Activated CD4-positive, alpha-beta T cell treated with anti-CD3 and anti-CD28 coated beads for 36 hours (primary cell): ENCODE measurements around the gene NAA15. TPM values are rescaled to one million over a fixed set of nuclear protein-coding genes. Genes with fewer than 3 reads are reported as not detected.

Experiments
- ATAC-seq: fragments of 200-7000 bp; cut with Tn5 transposase; one replicate; pipeline ENCODE4 v1.10.0; 2021; ENCODE audit warnings: mild to moderate bottlenecking, moderate library complexity
- CTCF ChIA-PET: fragments of 350-600 bp; sonication (Branson Sonifier 250); formaldehyde crosslinking; loops from one replicate; lab custom pipeline; 2021; ENCODE audit warnings: antibody characterized with exemption; lab: Charles Lee
- POLR2A ChIA-PET: fragments of 350-600 bp; sonication (Branson Sonifier 250); formaldehyde crosslinking; loops from one replicate; lab custom pipeline; 2021; ENCODE audit warnings: antibody characterized with exemption, inconsistent platforms; lab: Charles Lee
- DNase-seq: peaks from one replicate; pipeline ENCODE4 v3.0.0-alpha.2; 2020
- H3K27ac Mint-ChIP-seq: one replicate; pipeline ENCODE4 v1.8.0; 2021; ENCODE audit warnings: mixed read lengths
- H3K27me3 Mint-ChIP-seq: one replicate; pipeline ENCODE4 v1.8.0; 2021; ENCODE audit warnings: mixed read lengths
- H3K36me3 Mint-ChIP-seq: one replicate; pipeline ENCODE4 v1.8.0; 2021; ENCODE audit warnings: low read depth, mixed read lengths
- H3K4me1 Mint-ChIP-seq: one replicate; pipeline ENCODE4 v1.8.0; 2021; ENCODE audit warnings: mixed read lengths
- H3K4me3 Mint-ChIP-seq: one replicate; pipeline ENCODE4 v1.8.0; 2021; ENCODE audit warnings: mild to moderate bottlenecking, moderate library complexity, mixed read lengths
- H3K9me3 Mint-ChIP-seq: one replicate; pipeline ENCODE4 v1.8.0; 2021; ENCODE audit warnings: low read depth, mixed read lengths
- intact Hi-C, 2 experiments: fragments of 100-400 bp; cut with DNase I in 1 of 2; cut with micrococcal nuclease in 1 of 2; formaldehyde crosslinking; loops; one replicate each; pipeline versions ENCODE4 v1.14.2 to v1.15.1; 2022 to 2024; cut with DNase I, micrococcal nuclease
- total RNA-seq, 2 experiments: library from RNA; stranded (reverse); gene quantifications; one replicate each; pipeline ENCODE4 v1.2.3, GENCODE V29; 2021

The NAA15 gene
- total RNA-seq, 2 experiments from 2014 or later = 64.3 to 113 TPM

DNA sequence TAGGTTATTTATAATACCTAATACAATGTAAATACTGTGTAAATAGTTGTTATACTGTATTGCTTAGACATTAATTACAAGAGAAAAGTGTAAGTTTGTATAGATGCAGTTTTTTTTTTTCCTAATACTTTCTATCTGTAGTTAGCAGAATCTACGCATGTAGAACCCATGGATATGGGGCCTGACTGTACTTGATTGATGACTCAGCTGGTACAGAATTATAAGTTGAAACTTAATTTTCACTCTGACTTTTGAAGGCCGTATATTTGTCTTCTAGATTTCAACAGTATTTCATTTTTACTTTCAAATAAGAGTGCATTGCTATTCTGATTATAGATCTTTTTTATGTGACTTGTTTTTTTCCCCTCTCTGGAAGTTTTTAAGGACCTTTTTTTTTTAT is 31.7 kb downstream of the NAA15 start:
- peaks cover 42% of the 10 kb centered on the region for H3K36me3 Mint-ChIP-seq
- no peak overlapping the region for H3K4me3 Mint-ChIP-seq
- peaks cover 44% of the 10 kb centered on the region for H3K4me1 Mint-ChIP-seq
- peak; percentile 86 for ATAC-seq
- POLR2A ChIA-PET = interaction anchor here (0.7 kb wide), 2 partner anchors 10 to 85 kb away, joined by 4 to 6 read pairs; no protein-coding TSS in a partner anchor
- no peak for DNase-seq
- H3K27me3 Mint-ChIP-seq = no peaks in the 10 kb centered on the region
- no peaks in the 10 kb centered on the region for H3K9me3 Mint-ChIP-seq
- intact Hi-C loops = loop anchor here in 1 of 2 experiments (2.0 kb wide), 1 partner anchor 66 kb away; no protein-coding TSS in a partner anchor
- peak overlapping the region; percentile 42 for H3K27ac Mint-ChIP-seq
- CTCF ChIA-PET = interaction anchor here (0.6 to 1.5 kb wide), 6 partner anchors 11 to 35 kb away, joined by 3 to 7 read pairs (median 3); partner anchors contain the start of gene NAA15

- no peaks in the 10 kb centered on the region for H3K9me3 Mint-ChIP-seq
- CTCF ChIA-PET = interaction anchor here (0.6 to 0.7 kb wide), 3 partner anchors 201 to 1820 kb away, joined by 3 read pairs; no protein-coding TSS in a partner anchor
- no peak overlapping the region for H3K27ac Mint-ChIP-seq
These were observed 36.3 kb downstream of the NAA15 start for GRCh38 chr4:139337612-139338011.

DNA sequence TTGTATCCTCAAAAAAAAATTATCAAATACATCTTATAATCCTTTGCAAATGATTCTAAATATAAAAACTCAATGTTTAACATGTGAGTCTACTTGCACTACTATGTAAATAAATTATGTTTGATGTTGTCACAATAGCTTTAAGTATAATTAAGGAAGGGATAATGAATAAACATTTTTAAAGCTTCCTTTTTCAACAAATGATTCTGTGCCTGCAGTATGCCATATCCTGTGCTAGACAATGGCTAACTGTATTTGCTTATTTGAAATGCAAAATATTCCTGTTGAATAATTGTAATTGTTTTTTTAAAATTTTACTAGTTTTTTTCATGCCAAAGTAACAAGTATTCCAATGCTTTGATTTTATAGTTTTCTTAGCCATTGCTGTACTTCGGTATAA is 60.0 kb downstream of the NAA15 start:
- no peak overlapping the region for H3K4me3 Mint-ChIP-seq
- no peak overlapping the region for H3K27ac Mint-ChIP-seq
- no peak for DNase-seq
- CTCF ChIA-PET = interaction anchor here (0.6 to 1.2 kb wide), 3 partner anchors 9 to 261 kb away, joined by 3 to 4 read pairs (median 3); no protein-coding TSS in a partner anchor
- peaks cover 45% of the 10 kb centered on the region for H3K36me3 Mint-ChIP-seq
- no peaks in the 10 kb centered on the region for H3K4me1 Mint-ChIP-seq
- no peak for ATAC-seq
- intact Hi-C loops = no loop called here
- POLR2A ChIA-PET = no interaction called here
- no peaks in the 10 kb centered on the region for H3K9me3 Mint-ChIP-seq
- H3K27me3 Mint-ChIP-seq = no peaks in the 10 kb centered on the region

More at GRCh38 chr4:139337612-139338011, 36.3 kb downstream of the NAA15 start:
- Mint-ChIP-seq H3K36me3 (peaks cover 41% of the 10 kb centered on the region), H3K4me3 (no peak overlapping the region), H3K4me1 (peaks cover 17% of the 10 kb centered on the region), H3K27me3 (no peaks in the 10 kb centered on the region)
- no peak for DNase-seq
- intact Hi-C loops = loop anchor here in 1 of 2 experiments (5.0 kb wide), 1 partner anchor 35 kb away; the partner anchor contains the start of genes NAA15 and NDUFC1
- ATAC-seq = no peak
- POLR2A ChIA-PET = no interaction called here

DNA sequence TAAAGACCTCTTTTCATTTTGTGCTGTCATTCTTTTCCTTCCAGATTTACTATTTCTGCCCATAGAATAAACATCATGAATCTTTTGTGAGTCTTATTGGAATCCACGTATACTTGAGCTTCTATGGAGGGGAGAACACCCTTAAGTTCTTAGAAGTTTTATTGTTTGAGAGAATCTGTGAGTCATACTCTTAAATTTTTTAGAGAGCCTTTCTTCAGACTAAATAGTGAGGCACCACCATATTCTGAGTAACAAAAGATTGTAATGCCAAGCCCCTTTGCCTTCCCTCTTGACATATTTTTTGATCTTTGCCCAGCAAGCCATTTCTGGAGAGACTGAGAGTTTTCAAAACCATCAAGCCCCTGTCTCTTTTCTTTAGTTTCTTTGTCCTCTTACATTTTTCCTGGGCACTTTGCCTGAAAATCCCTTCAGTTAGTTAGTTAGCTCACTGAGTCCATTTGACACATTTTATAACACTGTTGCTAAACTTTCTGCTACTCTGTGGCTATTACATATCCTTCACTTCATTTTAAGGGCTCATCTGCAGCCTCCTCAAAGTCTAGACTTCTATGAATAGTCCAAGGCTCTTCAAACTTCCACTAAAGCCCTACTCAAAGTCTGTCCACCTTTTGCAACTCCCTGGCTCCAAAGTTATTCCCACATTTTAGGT is 66.3 kb downstream of the NAA15 start:
- ATAC-seq (peak; percentile 47), DNase-seq (no peak)
- intact Hi-C loops = no loop called here
- POLR2A ChIA-PET = no interaction called here
- Mint-ChIP-seq H3K36me3 (peaks cover 54% of the 10 kb centered on the region), H3K9me3 (no peaks in the 10 kb centered on the region), H3K4me3 (no peak overlapping the region), H3K27me3 (no peaks in the 10 kb centered on the region), H3K4me1 (peaks cover 3% of the 10 kb centered on the region), H3K27ac (peak overlapping the region; percentile 43)
- CTCF ChIA-PET = interaction anchor here (0.7 to 1.3 kb wide), 5 partner anchors 9 to 34 kb away, joined by 3 to 4 read pairs (median 3); no protein-coding TSS in a partner anchor

DNA sequence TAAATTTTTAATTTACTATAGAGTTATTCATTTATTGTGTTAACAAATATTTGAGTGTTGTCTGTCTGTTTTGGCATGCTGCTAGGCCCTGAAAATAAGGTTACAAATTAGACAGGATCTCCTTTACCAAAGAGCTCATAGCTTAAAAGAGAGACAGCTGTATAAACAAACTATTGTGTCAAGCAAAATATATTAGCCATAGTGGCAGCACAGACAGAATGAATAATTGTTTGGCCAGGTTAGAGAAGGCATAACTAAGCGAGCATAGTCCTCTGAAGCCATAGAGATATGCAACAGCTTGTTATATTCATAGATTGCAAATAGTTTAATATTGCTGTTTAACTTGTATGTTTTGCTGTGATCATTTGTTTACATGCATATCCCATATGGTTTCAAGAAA is 67.7 kb downstream of the NAA15 start:
- peaks cover 3% of the 10 kb centered on the region for H3K4me1 Mint-ChIP-seq
- DNase-seq (no peak), ATAC-seq (no peak)
- H3K27me3 Mint-ChIP-seq = no peaks in the 10 kb centered on the region
- intact Hi-C loops = no loop called here
- H3K27ac Mint-ChIP-seq = no peak overlapping the region
- ChIA-PET CTCF (no interaction called here), POLR2A (interaction anchor here (0.5 kb wide), 1 partner anchor 68 kb away, joined by 6 read pairs; the partner anchor contains the start of gene NAA15)
- no peaks in the 10 kb centered on the region for H3K9me3 Mint-ChIP-seq
- H3K36me3 Mint-ChIP-seq = peaks cover 52% of the 10 kb centered on the region
- H3K4me3 Mint-ChIP-seq = no peak overlapping the region

GRCh38 chr4:139374251-139374650 is 72.9 kb downstream of the NAA15 start:
- Mint-ChIP-seq H3K27me3 (no peaks in the 10 kb centered on the region), H3K9me3 (no peaks in the 10 kb centered on the region), H3K4me1 (no peaks in the 10 kb centered on the region), H3K27ac (no peak overlapping the region), H3K36me3 (peaks cover 50% of the 10 kb centered on the region), H3K4me3 (no peak overlapping the region)
- intact Hi-C loops = no loop called here
- ChIA-PET POLR2A (no interaction called here), CTCF (no interaction called here)
- no peak for DNase-seq
- ATAC-seq = no peak

- CTCF ChIA-PET = interaction anchor here (0.8 to 1.5 kb wide), 6 partner anchors 11 to 356 kb away, joined by 3 to 5 read pairs (median 4); no protein-coding TSS in a partner anchor
- Mint-ChIP-seq H3K9me3 (no peaks in the 10 kb centered on the region), H3K27ac (no peak overlapping the region), H3K36me3 (peaks cover 27% of the 10 kb centered on the region), H3K4me1 (no peaks in the 10 kb centered on the region), H3K4me3 (no peak overlapping the region), H3K27me3 (no peaks in the 10 kb centered on the region)
- DNase-seq (no peak), ATAC-seq (no peak)
- intact Hi-C loops = no loop called here
- POLR2A ChIA-PET = no interaction called here
These were observed 85.1 kb downstream of the NAA15 start for GRCh38 chr4:139386421-139386820.

DNA sequence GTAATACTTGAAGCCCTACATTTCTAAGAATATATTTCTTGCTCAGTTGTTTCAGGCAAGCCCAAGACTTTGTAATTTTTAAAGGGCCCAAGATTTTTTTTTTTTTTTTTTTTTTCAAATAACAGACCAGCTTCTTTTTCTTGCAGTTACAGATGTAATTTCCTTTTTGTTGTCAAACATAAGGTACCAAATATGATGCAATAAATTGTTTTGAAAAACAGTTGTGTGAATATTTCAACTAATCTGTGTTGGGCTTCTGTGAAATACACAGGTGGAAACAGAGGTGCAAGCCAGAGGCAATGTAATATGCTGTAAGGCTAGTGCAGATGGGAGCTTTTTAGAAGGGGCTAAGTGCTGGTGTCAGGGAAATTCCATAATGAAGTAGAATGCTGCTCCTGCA is 87.8 kb downstream of the NAA15 start:
- DNase-seq = no peak
- H3K4me1 Mint-ChIP-seq = no peaks in the 10 kb centered on the region
- ChIA-PET POLR2A (no interaction called here), CTCF (no interaction called here)
- ATAC-seq = no peak
- H3K9me3 Mint-ChIP-seq = no peaks in the 10 kb centered on the region
- H3K27ac Mint-ChIP-seq = no peak overlapping the region
- H3K27me3 Mint-ChIP-seq = no peaks in the 10 kb centered on the region
- H3K4me3 Mint-ChIP-seq = no peak overlapping the region
- peaks cover 38% of the 10 kb centered on the region for H3K36me3 Mint-ChIP-seq
- intact Hi-C loops = no loop called here

- ChIA-PET CTCF (interaction anchor here (0.9 to 1.1 kb wide), 2 partner anchors 13 to 67 kb away, joined by 3 read pairs; no protein-coding TSS in a partner anchor), POLR2A (no interaction called here)
- ATAC-seq (no peak), DNase-seq (no peak)
- H3K27me3 Mint-ChIP-seq = no peaks in the 10 kb centered on the region
- H3K9me3 Mint-ChIP-seq = no peaks in the 10 kb centered on the region
- H3K36me3 Mint-ChIP-seq = peaks cover 41% of the 10 kb centered on the region
- H3K4me3 Mint-ChIP-seq = no peak overlapping the region
- intact Hi-C loops = no loop called here
- H3K27ac Mint-ChIP-seq = no peak overlapping the region
- H3K4me1 Mint-ChIP-seq = no peaks in the 10 kb centered on the region
These were observed 88.7 kb downstream of the NAA15 start for GRCh38 chr4:139389991-139390390.

DNA sequence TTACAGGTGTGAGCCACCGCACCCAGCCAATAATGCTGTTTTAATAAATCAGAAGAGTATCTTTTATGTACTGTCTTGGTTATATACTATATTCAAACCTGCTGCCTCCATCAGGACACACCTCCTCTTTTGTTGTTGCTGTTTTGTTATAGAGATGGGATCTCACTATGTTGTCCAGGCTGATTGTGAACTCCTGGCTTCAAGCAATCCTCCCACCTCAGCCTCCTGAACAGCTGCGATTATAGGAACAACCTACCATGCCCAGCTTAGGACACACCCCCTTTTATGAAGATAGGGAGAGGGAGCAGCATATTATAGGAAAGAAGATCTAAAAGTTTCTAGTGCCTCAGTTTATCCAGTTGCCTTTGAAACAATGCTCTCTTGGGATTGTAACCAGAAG is 90.4 kb downstream of the NAA15 start:
- Mint-ChIP-seq H3K4me1 (no peaks in the 10 kb centered on the region), H3K9me3 (no peaks in the 10 kb centered on the region), H3K4me3 (no peak overlapping the region), H3K36me3 (peaks cover 38% of the 10 kb centered on the region), H3K27ac (no peak overlapping the region), H3K27me3 (no peaks in the 10 kb centered on the region)
- ChIA-PET CTCF (no interaction called here), POLR2A (no interaction called here)
- ATAC-seq (no peak), DNase-seq (no peak)
- intact Hi-C loops = no loop called here

- intact Hi-C loops = no loop called here
- Mint-ChIP-seq H3K9me3 (no peaks in the 10 kb centered on the region), H3K36me3 (peaks cover 44% of the 10 kb centered on the region), H3K4me3 (no peak overlapping the region), H3K27ac (no peak overlapping the region), H3K4me1 (no peaks in the 10 kb centered on the region), H3K27me3 (no peaks in the 10 kb centered on the region)
- DNase-seq (no peak), ATAC-seq (no peak)
- POLR2A ChIA-PET = no interaction called here
- CTCF ChIA-PET = no interaction called here
These were observed 91.5 kb downstream of the NAA15 start for GRCh38 chr4:139392797-139393196.

- ChIA-PET CTCF (interaction anchor here (0.8 kb wide), 1 partner anchor 240 kb away, joined by 3 read pairs; no protein-coding TSS in a partner anchor), POLR2A (no interaction called here)
- Mint-ChIP-seq H3K4me1 (no peaks in the 10 kb centered on the region), H3K36me3 (peaks cover 15% of the 10 kb centered on the region), H3K27ac (no peak overlapping the region), H3K27me3 (no peaks in the 10 kb centered on the region), H3K9me3 (no peaks in the 10 kb centered on the region), H3K4me3 (no peak overlapping the region)
- intact Hi-C loops = no loop called here
- ATAC-seq (no peak), DNase-seq (no peak)
These were observed 100.1 kb downstream of the NAA15 start for GRCh38 chr4:139401368-139401767.
